Activated CD4-positive, CD25-positive, alpha-beta regulatory T cell treated with anti-CD3 and anti-CD28 coated beads, Interleukin-2, amount 50 U/mL, for 16 hours (primary cell): ENCODE results near the gene FLCN.

Experiments
- DNase-seq: peaks from one replicate; pipeline ENCODE4 v3.0.0-alpha.2; 2020; ENCODE audit warnings: low read depth, low spot score

FLCN gene

GRCh38 chr17:17167356-17167755 lies 69.6 kb downstream of the FLCN start:
- DNase-seq: no peak

- no peak for DNase-seq
These were observed 70.5 kb downstream of the FLCN start for GRCh38 chr17:17166446-17166845.

- DNase-seq: no peak
These were observed 71.2 kb downstream of the FLCN start for GRCh38 chr17:17165666-17166308.

DNA sequence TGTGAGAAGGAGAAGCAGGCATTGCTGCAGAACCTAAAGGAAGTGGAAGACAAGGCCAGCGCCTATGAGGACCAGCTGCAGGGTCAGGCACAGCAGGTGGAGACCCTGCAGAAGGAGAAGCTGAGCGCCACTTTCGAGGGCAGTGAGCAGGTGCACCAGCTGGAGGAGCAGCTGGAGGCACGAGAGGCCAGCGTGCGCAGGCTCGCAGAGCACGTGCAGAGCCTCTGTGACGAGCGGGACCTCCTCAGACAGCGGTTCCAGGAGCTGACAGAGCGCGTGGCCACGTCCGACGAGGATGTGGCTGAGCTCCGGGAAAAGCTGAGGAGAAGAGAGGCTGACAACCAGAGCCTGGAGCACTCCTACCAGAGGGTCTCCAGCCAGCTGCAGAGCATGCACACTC lies 72.3 kb downstream of the FLCN start:
- DNase-seq: no peak

DNA sequence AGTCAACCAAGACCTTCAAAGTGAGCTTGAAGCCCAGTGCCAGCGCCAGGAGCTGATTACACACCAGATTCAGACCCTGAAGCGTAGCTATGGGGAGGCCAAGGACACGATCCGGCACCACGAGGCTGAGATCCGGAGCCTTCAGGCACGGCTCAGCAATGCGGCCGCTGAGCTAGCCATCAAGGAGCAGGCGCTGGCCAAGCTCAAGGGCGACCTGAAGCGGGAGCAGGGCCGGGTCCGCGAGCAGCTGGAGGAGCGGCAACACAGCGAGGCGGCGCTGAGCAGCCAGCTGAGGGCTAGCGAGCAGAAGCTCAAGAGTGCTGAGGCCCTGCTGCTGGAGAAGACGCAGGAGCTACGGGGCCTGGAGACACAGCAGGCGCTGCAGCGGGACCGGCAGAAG lies 72.8 kb downstream of the FLCN start:
- no peak for DNase-seq
